Gastrocnemius medialis (tissue), 4 donors: ENCODE measurements around the gene KRTAP4-2. TPM values are rescaled to one million over a fixed set of nuclear protein-coding genes. Genes with fewer than 3 reads are reported as not detected.
"Not testable (repeated sequence)": the region's sequence is repeated elsewhere in the genome, so short reads cannot be mapped to it uniquely, and the experiment has no call there.

ENCODE experiments used
- ATAC-seq, 2 donors: fragments of 150-250 bp; one replicate each; pipeline ENCODE4 v1.9.1; 2016
- DNase-seq, 2 donors: peaks; one replicate each; pipeline ENCODE4 v3.0.0-alpha.2; 2019
- H3K27ac ChIP-seq, 4 donors: fragments of 200-600 bp; sonication (generic); 1 replicate in 1 of 4; 2 replicates in 3 of 4; pipeline ENCODE4 v1.5.1; 2016 to 2018; ENCODE audit warnings: mild to moderate bottlenecking in 2 of 4, moderate library complexity in 1 of 4
- H3K27me3 ChIP-seq, 3 donors: fragments of 200-600 bp; sonication (generic) in 2 of 3; 1 replicate in 1 of 3; 2 replicates in 2 of 3; pipeline versions ENCODE4 v1.5.1 to v1.6.0; 2016 to 2019; ENCODE audit warnings: mild to moderate bottlenecking in 1 of 3, moderate library complexity in 1 of 3
- H3K36me3 ChIP-seq, 2 donors: fragments of 200-600 bp; sonication (generic) in 1 of 2; one replicate each; pipeline ENCODE4 v1.5.1; 2017 to 2018
- H3K4me1 ChIP-seq, 2 donors: fragments of 200-600 bp; sonication (generic) in 1 of 2; one replicate each; pipeline ENCODE4 v1.5.1; 2016 to 2017; ENCODE audit warnings: mild to moderate bottlenecking in 2 of 2
- H3K4me3 ChIP-seq, 4 donors: fragments of 200-600 bp; sonication (generic) in 3 of 4; 1 replicate in 1 of 4; 2 replicates in 3 of 4; pipeline ENCODE4 v1.5.1; 2016 to 2019; ENCODE audit warnings: mild to moderate bottlenecking in 2 of 4
- H3K9me3 ChIP-seq, 3 donors: fragments of 200-600 bp; sonication (generic) in 2 of 3; 1 replicate in 1 of 3; 2 replicates in 2 of 3; pipeline ENCODE4 v1.5.1; 2016 to 2019
- POLR2A ChIP-seq, 2 donors: fragments of 450-650 bp; IDR thresholded peaks; one replicate each; pipeline ENCODE4 v1.6.1; 2017; ENCODE audit warnings: antibody characterized with exemption in 2 of 2, mild to moderate bottlenecking in 2 of 2, moderate library complexity in 2 of 2
- in situ Hi-C, 4 donors: fragments of 200-750 bp; cut with MboI; loops; one replicate each; pipeline versions ENCODE4 v1.15.0 to v1.8.0; 2017; ENCODE audit warnings: low sequenced_read_pairs in 4 of 4
- intact Hi-C: fragments of 100-400 bp; cut with DNase I; formaldehyde crosslinking; loops from one replicate; pipeline ENCODE4 v1.15.1; 2023; ENCODE audit warnings: low total_unique reads
- total RNA-seq, 4 donors: library from RNA; depleted of rRNA; stranded (reverse); fragments of >200 nt; gene quantifications; one replicate each; pipeline versions ENCODE4 v1.1.0 to v1.2.3, GENCODE V29; 2016
- TF ChIP-seq, protein P1 (sequence below), 5 experiments: fragments of 450-650 bp in 3 of 5; fragments of 200-600 bp in 2 of 5; sonication (generic) in 2 of 5; IDR thresholded peaks in 4 of 5; conservative IDR thresholded peaks in 1 of 5; 1 replicate in 4 of 5; 2 replicates in 1 of 5; pipeline ENCODE4 v1.5.1; 2016 to 2019; ENCODE audit warnings: antibody characterized with exemption in 5 of 5, mild to moderate bottlenecking in 3 of 5, moderate library complexity in 3 of 5

Gene KRTAP4-2
- total RNA-seq, 4 donors from 2014 or later, result not detected

GRCh38 chr17:41167561-41167960, 10.5 kb downstream of the KRTAP4-2 start:
- no peaks in the 10 kb centered on the region for H3K4me1 ChIP-seq
- TF ChIP-seq, protein P1, sequence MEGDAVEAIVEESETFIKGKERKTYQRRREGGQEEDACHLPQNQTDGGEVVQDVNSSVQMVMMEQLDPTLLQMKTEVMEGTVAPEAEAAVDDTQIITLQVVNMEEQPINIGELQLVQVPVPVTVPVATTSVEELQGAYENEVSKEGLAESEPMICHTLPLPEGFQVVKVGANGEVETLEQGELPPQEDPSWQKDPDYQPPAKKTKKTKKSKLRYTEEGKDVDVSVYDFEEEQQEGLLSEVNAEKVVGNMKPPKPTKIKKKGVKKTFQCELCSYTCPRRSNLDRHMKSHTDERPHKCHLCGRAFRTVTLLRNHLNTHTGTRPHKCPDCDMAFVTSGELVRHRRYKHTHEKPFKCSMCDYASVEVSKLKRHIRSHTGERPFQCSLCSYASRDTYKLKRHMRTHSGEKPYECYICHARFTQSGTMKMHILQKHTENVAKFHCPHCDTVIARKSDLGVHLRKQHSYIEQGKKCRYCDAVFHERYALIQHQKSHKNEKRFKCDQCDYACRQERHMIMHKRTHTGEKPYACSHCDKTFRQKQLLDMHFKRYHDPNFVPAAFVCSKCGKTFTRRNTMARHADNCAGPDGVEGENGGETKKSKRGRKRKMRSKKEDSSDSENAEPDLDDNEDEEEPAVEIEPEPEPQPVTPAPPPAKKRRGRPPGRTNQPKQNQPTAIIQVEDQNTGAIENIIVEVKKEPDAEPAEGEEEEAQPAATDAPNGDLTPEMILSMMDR (IDR thresholded peaks at IDR 0.05 in 4 of 5, conservative IDR thresholded peaks at IDR 0.05 in 1 of 5), result no peak
- no peak for TF ChIP-seq POLR2A (IDR thresholded peaks at IDR 0.05)
- H3K9me3 ChIP-seq, result no peaks in the 10 kb centered on the region
- DNase-seq, result no peak
- no peak overlapping the region for H3K4me3 ChIP-seq
- no peak for ATAC-seq
- in situ Hi-C loops, result loop anchor here in 1 of 4 donors (25.0 kb wide), 1 partner anchor 95 kb away; the partner anchor contains the start of genes KRTAP9-6 and KRTAP9-9
- no peaks in the 10 kb centered on the region for H3K27me3 ChIP-seq
- intact Hi-C loops, result no loop called here
- H3K36me3 ChIP-seq, result no peaks in the 10 kb centered on the region
- H3K27ac ChIP-seq, result no peak overlapping the region

DNA sequence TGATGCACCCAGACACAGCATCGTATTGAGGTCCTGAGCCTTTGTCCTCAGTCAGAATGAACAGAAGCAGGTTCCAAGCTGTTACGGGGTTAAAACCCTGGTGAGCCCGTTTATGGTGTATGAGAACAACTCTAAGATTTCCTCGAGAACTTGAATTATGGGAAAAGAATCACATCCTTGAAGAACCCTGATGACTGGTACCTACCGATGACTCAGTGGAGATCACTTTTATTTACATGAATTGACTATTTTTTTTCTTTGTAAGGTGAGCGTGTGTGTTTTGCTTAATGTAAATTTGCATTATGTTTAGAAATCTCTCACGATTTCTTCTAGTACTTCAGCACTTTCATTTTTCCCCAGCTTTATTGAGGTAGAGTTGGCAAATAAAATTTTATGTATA, 14.2 kb downstream of the KRTAP4-2 start:
- in situ Hi-C loops, result loop anchor here in 1 of 4 donors (25.0 kb wide), 1 partner anchor 98 kb away; the partner anchor contains the start of genes KRTAP9-6 and KRTAP9-9
- no peak for TF ChIP-seq POLR2A (IDR thresholded peaks at IDR 0.05)
- TF ChIP-seq, protein P1 (IDR thresholded peaks at IDR 0.05 in 4 of 5, conservative IDR thresholded peaks at IDR 0.05 in 1 of 5), result no peak
- H3K4me3 ChIP-seq, result no peak overlapping the region
- no peaks in the 10 kb centered on the region for H3K27me3 ChIP-seq
- no peak overlapping the region for H3K27ac ChIP-seq
- DNase-seq (no peak), ATAC-seq (no peak)
- no peaks in the 10 kb centered on the region for H3K36me3 ChIP-seq
- H3K4me1 ChIP-seq, result no peaks in the 10 kb centered on the region
- no peaks in the 10 kb centered on the region for H3K9me3 ChIP-seq
- intact Hi-C loops, result no loop called here

DNA sequence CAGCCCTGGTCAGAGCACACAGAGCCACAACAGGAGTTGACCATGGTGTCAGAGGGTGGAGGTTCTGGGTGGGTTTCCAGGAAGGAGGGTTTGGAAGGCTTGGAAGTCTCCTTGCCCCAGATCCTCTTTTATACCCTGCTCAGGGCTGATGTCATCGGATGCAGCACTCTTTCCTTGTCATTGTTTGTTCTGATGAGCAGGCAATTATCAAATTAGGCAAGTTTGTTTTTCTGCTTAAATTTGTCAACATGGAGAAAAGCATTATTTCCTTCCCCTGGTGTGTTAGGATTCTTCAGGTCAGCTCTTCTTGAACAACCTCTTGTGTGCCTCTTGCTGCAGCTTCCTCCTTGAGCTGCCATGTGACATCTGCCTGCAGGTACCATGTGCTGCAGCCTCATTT, 17.4 kb downstream of the KRTAP4-2 start, which contains the start of gene KRTAP4-4:
Gene KRTAP4-4, minus strand, starts transcription at position 101 of the 400 bp plus-strand sequence. Its CDS starts 57 bp downstream, at position 44.
- no peak for DNase-seq
- H3K4me1 ChIP-seq, result no peaks in the 10 kb centered on the region
- no peaks in the 10 kb centered on the region for H3K36me3 ChIP-seq
- H3K27me3 ChIP-seq, result peaks cover 3 to 8% (median 4%) of the 10 kb centered on the region in 3 donors
- in situ Hi-C loops, result loop anchor here in 1 of 4 donors (25.0 kb wide), 1 partner anchor 102 kb away; the partner anchor contains the start of genes KRTAP9-6 and KRTAP9-9
- no peak within 1 kb of the TSS for H3K4me3 ChIP-seq
- intact Hi-C loops, result no loop called here
- TF ChIP-seq, protein P1 (IDR thresholded peaks at IDR 0.05 in 4 of 5, conservative IDR thresholded peaks at IDR 0.05 in 1 of 5), result no peak
- TF ChIP-seq POLR2A (IDR thresholded peaks at IDR 0.05), result no peak
- ATAC-seq, result no peak
- no peak within 1 kb of the TSS for H3K27ac ChIP-seq
- H3K9me3 ChIP-seq, result no peaks in the 10 kb centered on the region

GRCh38 chr17:41160190-41160589, 17.8 kb downstream of the KRTAP4-2 start:
- H3K4me1 ChIP-seq, intact Hi-C loops, H3K36me3 ChIP-seq, H3K4me3 ChIP-seq, ATAC-seq, DNase-seq, H3K27ac ChIP-seq, H3K27me3 ChIP-seq, H3K9me3 ChIP-seq: not testable (repeated sequence)
- in situ Hi-C loops, result loop anchor here in 1 of 4 donors (25.0 kb wide), 1 partner anchor 102 kb away; the partner anchor contains the start of genes KRTAP9-6 and KRTAP9-9

- no peak for ATAC-seq
- Histone ChIP-seq H3K27me3 (peaks cover 6 to 8% (median 8%) of the 10 kb centered on the region in 3 donors), H3K36me3 (no peaks in the 10 kb centered on the region), H3K9me3 (no peaks in the 10 kb centered on the region), H3K4me3 (no peak overlapping the region), H3K27ac (no peak overlapping the region), H3K4me1 (no peaks in the 10 kb centered on the region)
- intact Hi-C loops, result no loop called here
- DNase-seq, result no peak
- no peak for TF ChIP-seq POLR2A (IDR thresholded peaks at IDR 0.05)
- TF ChIP-seq, protein P1 (IDR thresholded peaks at IDR 0.05 in 4 of 5, conservative IDR thresholded peaks at IDR 0.05 in 1 of 5), result no peak
- in situ Hi-C loops, result loop anchor here in 1 of 4 donors (25.0 kb wide), 1 partner anchor 108 kb away; the partner anchor contains the start of genes KRTAP9-6 and KRTAP9-9
These were observed 24.2 kb downstream of the KRTAP4-2 start for GRCh38 chr17:41153856-41154255.
